A549 treated with CpdA at 1 μM for 4 hours (cell line): ENCODE data around the gene STON1. TPM values are rescaled to one million over a fixed set of nuclear protein-coding genes. Genes with fewer than 3 reads are reported as not detected.

ENCODE experiments used
- total RNA-seq: library from RNA; stranded (reverse); fragments of 200-300 nt; extraction: Qiagen RNA extraction; gene quantifications from 5 replicates; pipeline ENCODE4 v1.2.3, GENCODE V29; 2022; ENCODE audit warnings: low read depth

The STON1 gene, protein sequence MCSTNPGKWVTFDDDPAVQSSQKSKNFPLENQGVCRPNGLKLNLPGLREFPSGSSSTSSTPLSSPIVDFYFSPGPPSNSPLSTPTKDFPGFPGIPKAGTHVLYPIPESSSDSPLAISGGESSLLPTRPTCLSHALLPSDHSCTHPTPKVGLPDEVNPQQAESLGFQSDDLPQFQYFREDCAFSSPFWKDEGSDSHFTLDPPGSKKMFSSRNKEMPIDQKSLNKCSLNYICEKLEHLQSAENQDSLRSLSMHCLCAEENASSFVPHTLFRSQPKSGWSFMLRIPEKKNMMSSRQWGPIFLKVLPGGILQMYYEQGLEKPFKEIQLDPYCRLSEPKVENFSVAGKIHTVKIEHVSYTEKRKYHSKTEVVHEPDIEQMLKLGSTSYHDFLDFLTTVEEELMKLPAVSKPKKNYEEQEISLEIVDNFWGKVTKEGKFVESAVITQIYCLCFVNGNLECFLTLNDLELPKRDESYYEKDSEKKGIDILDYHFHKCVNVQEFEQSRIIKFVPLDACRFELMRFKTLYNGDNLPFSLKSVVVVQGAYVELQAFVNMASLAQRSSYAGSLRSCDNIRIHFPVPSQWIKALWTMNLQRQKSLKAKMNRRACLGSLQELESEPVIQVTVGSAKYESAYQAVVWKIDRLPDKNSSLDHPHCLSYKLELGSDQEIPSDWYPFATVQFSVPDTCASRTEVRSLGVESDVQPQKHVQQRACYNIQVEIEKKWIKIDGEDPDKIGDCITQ
- total RNA-seq: 0.23 to 0.46 TPM (median 0.35 TPM) in 4 of 5 replicates, not detected in the other

DNA sequence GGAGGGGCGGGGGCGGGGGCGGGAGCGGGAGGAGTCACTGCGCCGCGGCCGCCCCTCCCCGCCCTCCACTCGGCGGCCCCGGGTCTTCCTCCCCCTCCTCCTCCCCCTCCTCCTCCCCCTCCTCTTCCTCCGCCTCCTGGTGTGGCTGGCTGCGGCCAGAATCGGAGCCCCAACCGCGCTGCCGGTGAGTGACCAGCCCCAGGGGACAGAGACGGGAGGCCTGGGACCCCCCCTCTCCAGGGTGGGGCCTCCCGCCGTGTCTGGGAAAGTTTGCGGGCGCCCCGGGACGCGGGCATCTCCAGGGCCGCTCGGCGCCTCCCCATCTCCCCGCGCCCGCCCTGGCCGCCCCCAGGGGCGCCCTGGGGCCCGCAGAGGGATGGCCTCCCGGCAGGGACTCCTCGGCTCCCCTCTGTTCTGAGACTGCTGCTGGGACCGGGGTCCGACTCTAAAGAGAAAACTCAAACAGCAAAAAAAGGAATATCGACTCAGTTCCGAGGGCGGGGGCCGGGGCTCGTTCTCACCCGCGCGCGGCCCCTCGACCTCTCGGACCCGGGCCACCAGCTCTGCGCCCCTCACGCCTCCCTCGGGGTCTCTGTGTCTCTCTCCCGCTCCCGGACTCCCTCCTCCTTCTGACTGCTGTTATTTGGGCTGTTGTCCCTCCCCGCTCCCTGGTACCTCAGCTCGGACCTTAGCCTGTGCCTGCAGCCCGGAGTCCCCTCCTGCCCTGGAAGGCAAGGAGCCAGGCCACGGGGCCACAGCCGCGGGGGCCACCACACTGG lies at the start of gene STON1:
Gene STON1, plus strand, starts transcription at position 122 of the 779 bp plus-strand sequence. CDS start 50,480 bp downstream, outside the sequence.

DNA sequence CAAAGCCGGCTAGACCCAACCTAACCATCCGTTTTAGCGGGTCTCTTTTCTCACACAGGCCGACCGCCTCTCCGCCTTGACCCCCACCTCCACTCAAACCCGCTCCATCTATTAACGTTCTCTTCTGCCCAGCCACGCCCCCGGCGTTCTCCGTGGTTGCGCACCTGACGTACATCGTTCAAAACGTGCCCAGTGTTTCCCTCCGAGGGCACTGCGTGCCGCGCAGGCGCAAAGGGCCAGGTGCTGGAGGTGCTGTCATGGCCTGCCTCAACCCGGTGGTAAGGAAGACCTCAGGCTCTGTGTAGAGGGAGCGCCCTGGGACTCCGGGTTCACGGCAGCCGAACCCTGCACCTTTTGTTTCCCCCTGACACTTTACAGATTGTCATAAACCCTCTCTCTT lies 87.7 kb downstream of the STON1 start, which contains the start of gene GTF2A1L:
Gene GTF2A1L, plus strand, starts transcription at position 239 of the 400 bp plus-strand sequence. Its CDS starts 19 bp downstream, at position 258.

Other genes with a start within 250 kb of the STON1 start
- 9.1 to 12.1 TPM (median 10.4 TPM) in 5 replicates for gene FOXN2, start 215.5 kb upstream of the STON1 start, total RNA-seq
- gene PPP1R21, start 89.4 kb upstream of the STON1 start, total RNA-seq: 10.6 to 15.3 TPM (median 12.6 TPM) in 5 replicates
- gene GTF2A1L, start 87.7 kb downstream of the STON1 start, total RNA-seq: not detected in 5 replicates
- gene LHCGR, start 225.6 kb downstream of the STON1 start, total RNA-seq: not detected in 5 replicates